ENCODE measurements around the gene CCDC85A.

DNA sequence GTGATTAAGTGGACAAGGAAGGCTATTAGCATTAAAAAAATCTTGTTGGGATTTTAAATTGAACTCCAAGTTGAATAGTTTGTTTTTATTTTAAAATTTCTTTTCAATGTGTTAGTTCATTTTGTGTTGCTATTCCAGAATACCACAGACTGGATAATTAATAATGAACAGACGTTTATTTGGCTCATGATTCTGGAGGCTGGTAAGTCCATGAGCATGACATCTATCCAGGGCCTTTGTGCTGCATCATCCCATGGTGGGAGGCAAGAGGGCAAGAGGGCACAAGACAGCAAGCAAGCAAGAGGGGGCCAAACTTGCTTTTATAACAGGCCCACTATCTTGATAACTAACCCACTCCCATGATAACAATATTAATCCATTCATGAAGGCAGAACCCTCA, 22.5 kb downstream of the CCDC85A start:
- TF ChIP-seq, protein P1, sequence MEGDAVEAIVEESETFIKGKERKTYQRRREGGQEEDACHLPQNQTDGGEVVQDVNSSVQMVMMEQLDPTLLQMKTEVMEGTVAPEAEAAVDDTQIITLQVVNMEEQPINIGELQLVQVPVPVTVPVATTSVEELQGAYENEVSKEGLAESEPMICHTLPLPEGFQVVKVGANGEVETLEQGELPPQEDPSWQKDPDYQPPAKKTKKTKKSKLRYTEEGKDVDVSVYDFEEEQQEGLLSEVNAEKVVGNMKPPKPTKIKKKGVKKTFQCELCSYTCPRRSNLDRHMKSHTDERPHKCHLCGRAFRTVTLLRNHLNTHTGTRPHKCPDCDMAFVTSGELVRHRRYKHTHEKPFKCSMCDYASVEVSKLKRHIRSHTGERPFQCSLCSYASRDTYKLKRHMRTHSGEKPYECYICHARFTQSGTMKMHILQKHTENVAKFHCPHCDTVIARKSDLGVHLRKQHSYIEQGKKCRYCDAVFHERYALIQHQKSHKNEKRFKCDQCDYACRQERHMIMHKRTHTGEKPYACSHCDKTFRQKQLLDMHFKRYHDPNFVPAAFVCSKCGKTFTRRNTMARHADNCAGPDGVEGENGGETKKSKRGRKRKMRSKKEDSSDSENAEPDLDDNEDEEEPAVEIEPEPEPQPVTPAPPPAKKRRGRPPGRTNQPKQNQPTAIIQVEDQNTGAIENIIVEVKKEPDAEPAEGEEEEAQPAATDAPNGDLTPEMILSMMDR (IDR thresholded peaks at IDR 0.05): no peak
- no peak for TF ChIP-seq POLR2A (IDR thresholded peaks at IDR 0.05)

All from esophagus squamous epithelium (tissue), 4 donors.